NOMO-1 treated with dmso at 0.1 percent for 144 hours (cell line): ENCODE data around the gene ATP2B2.

Experiments
- DNase-seq: peaks from one replicate; lab custom pipeline; 2025; ENCODE audit not compliant: unreplicated experiment; lab: John Stamatoyannopoulos, UW

Gene ATP2B2

GRCh38 chr3:10453431-10454163 is 51.8 kb downstream of the ATP2B2 start:
- no peak for DNase-seq

DNA sequence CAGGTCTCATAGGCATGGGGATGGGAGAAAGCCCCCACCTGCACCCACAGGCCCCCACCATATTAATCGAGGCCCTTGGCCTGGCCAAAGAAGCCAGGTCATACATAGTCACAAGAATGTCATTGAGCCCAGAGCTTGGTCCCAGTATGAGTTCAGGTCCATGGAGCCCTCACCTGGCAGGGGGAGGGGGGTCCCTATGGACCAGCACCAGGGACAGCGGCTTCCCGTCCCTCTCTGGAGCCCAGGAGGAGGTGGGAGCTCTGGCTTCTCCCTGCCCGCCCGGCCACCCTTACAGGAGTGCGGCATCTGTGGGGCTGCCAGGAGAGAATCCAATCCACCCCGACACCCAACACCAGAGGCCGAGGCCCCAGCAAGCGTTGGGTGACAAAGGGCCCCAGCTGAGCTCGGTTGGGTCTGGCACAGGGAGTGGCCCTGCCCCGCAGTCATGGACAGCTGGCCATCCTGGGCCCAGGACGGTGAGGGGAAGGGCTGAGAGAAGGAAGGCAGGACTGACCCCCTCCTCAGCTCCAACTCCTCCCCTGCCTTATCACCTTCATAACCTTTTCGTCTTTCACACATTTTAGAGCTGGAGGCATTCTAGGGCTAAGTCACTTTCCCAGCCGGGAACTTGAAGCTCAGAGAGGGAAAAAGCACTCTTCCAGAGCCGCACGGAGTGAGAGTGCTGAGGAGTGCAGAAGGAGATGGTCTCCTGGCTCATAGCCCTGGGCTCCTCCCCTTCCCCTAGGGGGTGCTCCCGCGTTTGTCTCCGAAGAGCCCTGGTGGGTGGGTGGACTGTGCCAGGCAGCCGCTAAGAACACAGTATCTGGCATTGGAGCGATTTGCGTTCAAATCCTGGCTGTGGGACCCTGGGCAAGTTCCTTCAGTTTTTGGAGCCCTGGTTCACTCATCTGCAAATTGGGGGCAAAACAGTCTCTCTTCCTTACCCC is 54.6 kb downstream of the ATP2B2 start:
- DNase-seq, result no peak

- no peak for DNase-seq
These were observed 56.0 kb downstream of the ATP2B2 start for GRCh38 chr3:10449436-10449835.

GRCh38 chr3:10448544-10448943 is 56.8 kb downstream of the ATP2B2 start:
- DNase-seq, result no peak

DNA sequence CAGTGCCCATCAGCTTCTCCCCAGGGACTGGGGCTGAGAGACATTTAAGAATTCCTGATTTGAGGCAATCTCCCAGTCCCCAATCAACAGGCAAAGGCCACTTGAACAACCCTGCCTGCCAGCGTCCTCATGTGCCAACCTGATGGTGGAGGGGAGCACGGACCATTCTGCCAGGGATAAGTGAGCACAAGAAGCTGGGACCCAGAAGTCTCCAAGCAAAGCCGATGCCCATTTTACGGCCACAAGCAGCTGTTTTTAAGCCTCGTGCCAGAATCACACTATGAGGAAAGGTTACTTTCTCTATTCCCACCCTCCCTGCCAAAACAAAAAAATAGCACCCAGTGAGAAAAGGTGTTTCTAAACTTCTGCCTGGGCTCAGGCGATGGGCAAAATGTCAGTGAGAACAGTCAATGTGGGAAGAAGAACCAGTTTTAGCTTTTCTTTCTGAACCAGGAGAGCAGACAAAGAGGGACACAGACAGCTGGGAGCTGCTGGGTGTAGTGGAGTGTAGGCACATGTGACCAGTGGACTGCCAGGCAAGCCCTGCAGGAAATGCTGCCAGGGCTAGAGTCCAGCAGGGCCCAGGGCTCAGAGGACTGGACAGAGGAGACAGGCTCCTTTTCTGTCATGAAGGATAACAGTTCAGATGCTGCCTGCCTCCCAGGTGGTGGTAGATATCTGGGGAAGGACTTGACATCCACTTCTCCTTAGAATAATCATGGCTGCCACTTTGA is 57.7 kb downstream of the ATP2B2 start:
- no peak for DNase-seq

DNA sequence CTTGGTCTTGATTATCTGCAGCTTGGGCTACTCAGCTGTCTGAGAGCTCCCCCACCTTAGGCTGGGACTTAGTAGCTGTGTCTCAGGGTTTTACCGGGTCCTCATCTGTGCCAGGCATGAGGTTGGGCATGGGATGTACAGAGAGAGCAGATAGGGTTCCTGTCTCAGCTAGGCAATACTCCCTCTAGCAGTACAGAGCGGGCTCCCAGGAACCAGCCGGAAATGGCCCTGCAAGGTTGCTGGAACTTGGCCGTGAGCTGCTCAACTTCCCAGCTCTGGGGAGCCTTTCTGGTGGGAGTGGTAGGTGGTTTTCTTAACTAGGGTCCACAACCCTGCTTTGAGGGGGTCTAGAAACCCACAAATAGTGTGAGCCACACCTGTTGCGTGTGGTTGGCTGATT is 58.3 kb downstream of the ATP2B2 start:
- no peak for DNase-seq

- DNase-seq, result no peak
These were observed 59.7 kb downstream of the ATP2B2 start for GRCh38 chr3:10445561-10446175.

DNA sequence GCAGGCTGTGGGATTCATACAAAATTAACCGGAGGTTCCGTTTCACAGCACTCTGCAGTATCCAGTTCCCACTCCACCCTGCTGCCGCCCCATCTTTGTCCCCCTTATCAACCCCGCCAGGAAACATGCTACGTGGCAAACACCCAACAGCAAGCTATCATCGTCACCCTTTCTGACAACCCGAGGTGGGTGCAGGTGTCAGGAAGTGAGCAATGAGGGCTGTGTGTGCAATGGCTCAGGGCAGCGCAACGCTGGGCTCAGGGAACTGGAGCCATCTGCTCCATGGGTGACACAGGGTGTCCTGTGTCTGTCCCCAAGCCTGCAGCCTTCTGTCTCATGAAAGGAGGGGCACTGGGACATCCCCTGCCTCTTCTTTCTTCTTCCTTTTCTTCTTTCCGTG is 60.9 kb downstream of the ATP2B2 start:
- DNase-seq, result no peak

GRCh38 chr3:10444110-10444429 is 61.3 kb downstream of the ATP2B2 start:
- DNase-seq, result no peak

DNA sequence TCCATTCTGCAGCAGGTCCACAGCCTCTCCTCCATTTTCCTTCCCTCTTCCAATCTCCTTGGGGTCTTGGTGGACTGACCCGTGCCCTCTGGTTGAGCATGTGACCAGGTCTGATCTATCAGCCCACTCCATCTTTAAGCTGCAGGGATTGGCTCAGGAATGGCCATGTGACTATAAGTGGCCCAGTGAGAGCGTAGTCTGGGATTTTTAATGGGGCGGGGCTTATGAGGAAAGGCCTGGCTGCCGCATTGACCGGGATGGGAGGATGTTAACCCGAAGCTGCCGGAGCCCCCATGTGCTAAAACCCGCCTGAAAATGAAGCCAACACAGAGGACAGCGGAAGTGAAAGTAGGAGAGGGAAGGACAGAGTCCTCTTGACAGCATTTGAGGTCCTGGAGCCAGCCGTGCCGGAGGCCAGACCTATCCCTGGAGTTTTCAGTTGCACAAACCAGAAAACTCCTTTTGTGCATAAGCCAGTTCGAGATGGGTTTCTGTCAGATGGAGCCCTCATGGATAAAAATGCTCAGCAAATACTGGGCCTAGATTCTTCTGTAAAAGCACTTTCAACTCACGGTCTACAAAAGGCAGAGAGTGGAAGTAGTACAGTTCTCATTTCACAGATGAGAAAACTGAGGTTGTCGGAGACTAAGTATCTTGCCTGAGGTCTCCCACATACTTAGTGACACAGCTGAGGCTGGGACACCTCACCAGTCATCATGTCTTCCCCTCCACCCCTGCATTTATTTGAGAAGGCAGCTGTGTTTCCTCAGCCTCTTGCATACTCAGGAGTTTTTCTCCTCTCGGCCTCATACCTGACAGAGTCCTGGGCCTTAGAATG is 61.9 kb downstream of the ATP2B2 start:
- peak; percentile 88 for DNase-seq

- no peak for DNase-seq
These were observed 63.1 kb downstream of the ATP2B2 start for GRCh38 chr3:10442151-10442795.

DNA sequence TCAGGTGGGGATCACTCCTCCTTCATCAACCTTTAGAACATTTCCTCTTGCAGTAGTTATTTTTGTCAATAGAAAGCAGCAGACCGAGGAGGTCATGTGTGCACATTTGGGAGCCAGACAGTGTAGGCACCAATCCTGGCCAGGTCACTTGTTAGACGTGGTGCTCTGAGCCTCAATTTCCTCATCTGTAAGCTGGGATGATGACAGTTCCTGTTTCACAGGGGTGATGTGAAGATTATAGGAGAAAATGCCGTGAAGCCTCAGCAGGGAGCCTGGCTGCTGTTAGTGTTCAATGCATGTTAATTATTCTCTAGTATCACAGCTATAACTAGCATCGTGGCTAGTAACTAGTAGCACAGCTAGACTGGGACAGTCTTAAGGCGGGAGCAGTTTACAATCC is 64.7 kb downstream of the ATP2B2 start:
- no peak for DNase-seq

DNA sequence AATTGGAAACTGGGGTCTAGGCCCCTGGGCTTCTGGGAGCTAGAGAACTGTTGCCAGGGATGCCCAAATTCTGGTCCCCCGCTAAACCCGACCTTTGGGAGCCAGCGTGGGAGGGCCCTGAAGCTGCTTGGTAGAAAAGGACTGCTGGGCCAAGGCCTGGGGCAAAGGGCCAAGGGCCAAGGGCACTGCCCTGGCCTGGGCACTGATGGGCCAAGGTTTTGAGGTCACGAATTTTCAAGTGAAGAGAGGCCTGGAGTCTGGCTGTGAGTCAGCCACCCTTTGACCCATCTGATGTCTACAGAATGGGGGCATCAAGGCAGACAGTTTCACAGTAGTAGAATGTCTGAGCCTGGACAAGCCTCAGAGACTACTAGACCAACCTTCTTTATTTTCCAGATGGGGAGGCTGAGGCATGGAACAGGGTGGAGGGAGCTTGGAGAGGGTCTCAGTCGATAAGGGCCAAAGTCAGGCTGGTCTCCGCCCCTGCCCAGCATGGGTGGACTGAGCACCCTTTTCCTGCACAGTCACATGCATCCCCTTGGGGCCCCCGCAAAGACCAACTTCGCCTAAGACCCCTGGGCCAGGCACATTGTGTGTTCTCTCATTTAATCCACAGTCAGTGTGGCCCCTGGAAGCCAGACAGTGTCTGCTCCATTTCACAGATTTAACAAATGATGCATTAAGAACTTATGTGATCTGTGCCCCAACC is 66.3 kb downstream of the ATP2B2 start:
- DNase-seq, result no peak

- DNase-seq, result peak; percentile 95
These were observed 67.1 kb downstream of the ATP2B2 start for GRCh38 chr3:10437995-10438901.

DNA sequence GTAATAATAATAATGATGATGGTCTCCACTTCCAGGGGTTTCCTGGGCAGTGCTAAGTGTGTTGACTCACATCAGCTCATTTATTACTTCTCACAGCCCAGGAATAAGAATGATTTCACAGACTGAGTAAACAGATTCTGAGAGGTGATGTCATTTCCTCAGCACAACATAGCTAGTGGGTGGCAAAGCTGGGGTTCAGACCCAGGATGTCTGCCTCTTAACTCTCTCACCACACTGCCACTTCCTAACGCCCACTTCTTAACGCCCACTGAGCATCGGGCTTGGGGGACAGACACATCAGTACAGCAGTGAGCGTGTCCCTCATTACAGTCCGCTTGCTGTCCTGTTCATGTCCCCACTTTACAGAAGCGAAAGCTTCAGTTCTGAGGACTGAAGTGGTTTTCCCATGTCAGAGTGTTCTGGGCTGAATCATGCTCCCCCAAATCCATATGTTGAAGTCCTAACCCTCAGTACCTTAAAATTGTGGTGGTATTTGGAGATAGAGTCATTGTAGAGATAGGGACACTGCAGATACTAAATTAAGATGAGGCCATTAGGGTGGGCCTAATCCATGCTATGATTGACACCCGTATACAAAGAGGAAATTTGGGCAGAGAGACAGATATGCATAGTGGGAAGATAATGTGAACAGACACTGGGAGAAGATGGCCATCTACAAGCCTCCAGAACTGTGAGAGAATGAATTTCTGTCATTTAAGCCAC is 68.0 kb downstream of the ATP2B2 start:
- DNase-seq, result no peak

GRCh38 chr3:10435850-10436249 is 69.5 kb downstream of the ATP2B2 start:
- DNase-seq, result no peak

GRCh38 chr3:10434938-10435336 is 70.4 kb downstream of the ATP2B2 start:
- no peak for DNase-seq
